GM19397 (cell line): ENCODE measurements around the gene CBLB.
"Not testable (repeated sequence)": the region's sequence is repeated elsewhere in the genome, so short reads cannot be mapped to it uniquely, and the experiment has no call there.

Source experiments
- ATAC-seq: cut with Tn5 transposase; IDR thresholded peaks from one replicate; pipeline ENCODE4 v1.9.1; 2021; ENCODE audit warnings: mild to moderate bottlenecking, moderate library complexity; ENCODE audit not compliant: unreplicated experiment

Gene CBLB

GRCh38 chr3:105823149-105823867 lies 45.5 kb downstream of the CBLB start:
- ATAC-seq = no peak

DNA sequence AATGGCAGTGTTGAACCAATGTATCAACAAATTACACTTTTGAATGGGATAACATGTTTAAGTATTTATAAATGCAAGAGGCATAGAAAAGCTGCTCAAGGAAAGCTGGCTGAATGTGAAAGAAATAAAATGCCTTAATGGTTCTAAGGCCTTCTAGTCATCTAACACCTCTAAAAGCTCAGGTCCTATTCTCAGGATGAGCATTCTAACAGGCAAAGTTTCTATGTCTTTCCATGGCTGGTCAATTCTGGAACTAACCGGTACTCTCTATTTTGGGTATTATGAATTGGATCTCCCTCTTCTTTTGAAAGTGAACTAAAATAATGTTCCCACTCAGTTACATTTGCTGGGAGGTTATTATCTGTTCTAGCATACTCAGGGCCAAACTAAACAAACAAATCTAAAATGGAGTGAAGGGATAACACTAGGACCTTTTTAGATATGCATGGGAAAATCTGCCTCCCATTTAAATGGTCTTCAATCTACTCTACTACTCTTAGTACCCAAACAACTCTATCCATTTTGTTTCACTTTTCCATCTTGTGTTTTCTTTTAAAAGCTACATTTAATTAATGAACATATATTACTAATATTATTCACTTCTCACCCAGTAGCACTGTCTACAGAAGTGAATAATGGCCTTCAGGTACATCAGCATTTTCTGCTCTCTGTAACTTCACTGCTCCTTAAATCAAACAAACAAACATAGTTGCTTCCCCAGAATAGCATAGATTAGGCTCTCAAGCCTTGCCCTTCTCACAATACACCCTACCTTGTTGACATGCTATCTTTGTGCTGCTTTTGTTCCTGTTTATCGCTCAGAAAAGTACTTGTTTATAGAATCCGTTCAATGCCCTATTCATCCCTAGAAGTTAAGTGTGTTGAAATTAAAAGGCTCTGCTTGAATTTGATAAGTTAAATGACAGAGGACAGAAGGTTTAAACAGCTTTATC lies 46.4 kb downstream of the CBLB start:
- no peak for ATAC-seq

DNA sequence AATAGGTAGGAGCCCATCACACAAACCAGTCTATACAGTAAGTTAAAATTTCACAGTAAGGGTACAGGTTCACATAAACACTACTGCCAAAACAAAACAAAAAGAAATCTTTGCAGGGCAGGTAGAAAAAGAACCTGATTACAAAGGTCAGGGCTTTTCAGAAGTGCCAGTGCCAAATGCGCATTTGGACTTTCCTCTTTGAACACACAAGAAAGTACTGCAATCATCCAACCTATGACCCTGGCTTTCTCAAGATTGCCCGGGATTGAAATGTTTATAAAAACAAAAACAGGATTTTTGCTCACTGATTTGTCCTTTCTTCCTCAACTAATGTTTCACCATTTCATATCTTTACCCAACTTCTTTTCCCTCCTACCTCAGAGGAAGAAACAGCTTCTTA lies 47.4 kb downstream of the CBLB start:
- ATAC-seq = no peak

- ATAC-seq = no peak
Measured at GRCh38 chr3:105816833-105817232, 52.0 kb downstream of the CBLB start.

DNA sequence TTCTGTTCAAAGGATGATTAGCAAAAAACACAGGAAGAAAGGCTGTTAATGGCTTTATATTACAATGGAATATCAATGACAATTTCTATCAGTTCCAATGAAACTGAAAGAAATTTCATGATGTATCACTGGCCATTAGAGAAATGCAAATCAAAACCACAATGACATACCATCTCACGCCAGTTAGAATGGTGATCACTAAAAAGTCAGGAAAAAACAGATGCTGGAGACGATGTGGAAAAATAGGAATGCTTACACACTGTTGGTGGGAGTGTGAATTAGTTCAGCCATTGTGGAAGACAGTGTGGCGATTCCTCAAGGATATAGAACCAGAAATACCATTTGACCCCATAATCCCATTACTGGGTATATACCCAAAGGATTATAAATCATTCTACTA lies 53.5 kb downstream of the CBLB start:
- not testable (repeated sequence) for ATAC-seq

DNA sequence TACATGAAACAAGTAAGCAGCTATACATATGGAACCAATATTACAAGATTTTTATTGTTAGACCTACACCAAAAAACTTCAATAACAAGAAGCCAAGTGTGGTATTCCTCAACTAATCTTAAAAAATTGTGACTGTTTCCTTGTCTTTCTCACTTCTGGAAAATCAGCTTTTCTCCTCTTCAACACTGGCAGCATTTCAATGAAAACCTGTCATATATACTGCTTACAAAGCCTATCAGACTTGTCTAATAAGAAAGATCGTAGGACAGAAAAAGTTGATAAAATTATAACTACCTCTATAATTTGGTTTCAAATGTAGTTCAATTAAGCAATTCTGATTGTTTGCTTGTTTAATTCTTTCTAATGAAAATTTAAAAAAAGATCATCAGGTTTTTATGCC lies 55.1 kb downstream of the CBLB start:
- no peak for ATAC-seq

DNA sequence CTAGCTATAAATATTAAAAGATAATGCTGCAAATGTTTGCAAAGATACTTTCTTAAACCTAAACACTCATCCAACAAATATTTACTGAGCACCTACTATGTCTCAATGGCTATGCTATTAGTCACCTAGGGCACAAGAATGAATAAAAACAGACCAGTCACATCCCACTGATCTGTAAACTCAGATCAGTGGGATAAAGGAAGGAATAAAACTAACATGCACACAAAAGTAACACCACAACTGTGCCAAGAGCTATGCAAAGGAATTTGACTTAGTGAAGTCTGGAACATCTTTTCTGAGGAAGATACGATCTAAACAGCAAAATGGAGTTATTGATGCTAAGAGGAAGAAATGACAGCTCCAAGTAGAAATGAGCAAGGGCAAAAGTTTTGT lies 56.6 kb downstream of the CBLB start:
- ATAC-seq = no peak

DNA sequence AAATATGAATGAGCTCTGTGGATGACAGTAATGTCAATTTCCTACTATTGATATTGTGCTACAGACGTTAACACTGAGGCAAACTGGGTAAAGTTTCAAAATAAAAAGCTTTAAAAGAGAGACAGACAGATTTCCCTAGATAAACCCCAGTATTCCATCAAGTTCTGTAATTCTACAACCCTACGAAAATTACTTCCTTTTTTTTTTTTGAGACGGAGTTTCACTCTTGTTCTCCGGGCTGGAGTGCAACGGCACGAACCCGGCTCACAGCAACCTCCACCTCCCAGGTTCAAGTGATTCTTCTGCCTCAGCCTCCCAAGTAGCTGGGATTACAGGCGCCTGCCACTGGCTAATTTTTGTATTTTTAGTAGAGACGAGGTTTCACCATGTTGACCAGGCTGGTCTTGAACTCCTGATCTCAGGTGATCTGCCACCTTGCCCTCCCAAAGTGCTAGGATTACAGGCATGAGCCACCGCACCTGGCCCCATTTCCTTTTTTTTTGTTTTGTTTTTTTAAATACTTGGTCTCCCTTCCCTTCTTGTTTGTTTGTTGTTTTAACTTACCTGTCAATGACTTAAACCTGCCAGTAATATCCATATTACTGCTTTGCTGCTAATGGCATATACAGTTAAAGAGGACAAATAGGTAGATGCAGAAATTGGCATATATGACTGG lies 57.2 kb downstream of the CBLB start:
- ATAC-seq = no peak

- no peak for ATAC-seq
Measured at GRCh38 chr3:105809208-105809888, 59.5 kb downstream of the CBLB start.

DNA sequence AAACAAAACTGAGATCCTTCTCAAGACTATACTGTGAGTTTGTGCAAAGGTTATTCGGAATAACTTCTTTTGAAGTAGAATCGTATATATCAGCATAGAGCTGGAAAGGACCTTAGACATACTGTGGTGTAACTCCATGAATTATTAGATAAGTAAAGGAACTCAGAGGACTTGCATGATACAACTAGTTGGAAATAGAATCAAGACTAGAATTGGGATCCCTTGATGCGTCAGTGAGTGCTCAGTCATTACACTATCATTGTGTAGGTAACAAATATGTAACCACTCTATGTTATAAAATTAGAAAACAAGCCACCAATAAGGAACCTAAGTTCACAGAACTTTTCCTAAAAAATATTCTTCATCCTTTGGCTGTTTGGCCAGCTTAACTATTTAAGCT lies 61.1 kb downstream of the CBLB start:
- ATAC-seq = no peak

- ATAC-seq = no peak
Measured at GRCh38 chr3:105807146-105807545, 61.7 kb downstream of the CBLB start.

GRCh38 chr3:105806359-105806758 lies 62.5 kb downstream of the CBLB start:
- no peak for ATAC-seq

- ATAC-seq = no peak
Measured at GRCh38 chr3:105805404-105805803, 63.4 kb downstream of the CBLB start.

DNA sequence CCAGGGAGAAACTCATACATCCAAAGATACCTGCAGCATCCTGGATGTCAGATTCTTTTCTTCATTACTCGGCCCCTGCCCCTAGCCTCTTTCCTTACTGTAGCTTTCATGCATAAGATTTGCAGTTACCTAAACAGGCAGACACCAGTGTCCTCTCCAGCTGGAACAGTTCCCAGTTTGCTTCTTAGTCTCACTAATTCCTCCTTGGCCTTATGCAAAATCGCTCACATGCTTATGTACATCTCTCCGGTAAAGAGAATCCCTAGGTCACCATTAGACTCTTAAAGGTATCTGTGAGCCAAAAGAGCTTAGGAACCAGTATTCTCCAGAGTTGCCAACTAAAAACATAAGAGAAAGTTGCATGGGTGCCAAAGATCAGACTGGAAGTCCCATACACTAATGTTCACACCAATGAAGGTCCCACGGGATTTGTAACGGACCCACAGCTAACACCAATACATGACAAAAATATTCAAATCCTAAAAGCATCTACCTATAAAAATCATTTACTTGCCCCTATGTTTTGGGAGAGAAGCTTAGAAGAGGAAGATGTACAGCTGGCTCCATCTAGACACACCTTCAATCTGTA lies 66.6 kb downstream of the CBLB start:
- ATAC-seq = no peak

DNA sequence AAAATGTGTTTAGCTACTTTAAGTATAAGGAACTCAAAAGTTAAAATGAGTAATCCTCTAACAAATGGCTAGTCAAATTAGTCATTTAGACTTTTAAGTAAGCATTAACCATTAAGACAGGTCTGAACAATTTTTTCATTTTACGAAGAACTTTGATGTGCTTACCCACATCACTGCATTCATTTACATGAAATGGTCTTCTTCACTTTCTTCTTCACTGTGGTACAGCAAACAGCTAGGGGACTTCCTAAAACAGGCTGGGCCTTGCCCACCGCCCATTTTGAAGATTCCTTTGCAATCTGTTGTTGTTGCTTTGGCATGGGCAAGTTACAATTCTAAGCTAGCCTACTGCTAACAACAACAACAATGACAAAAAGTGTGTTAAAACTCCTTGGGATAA lies 67.4 kb downstream of the CBLB start:
- ATAC-seq = no peak

- ATAC-seq = no peak
Measured at GRCh38 chr3:105800320-105800719, 68.5 kb downstream of the CBLB start.

- ATAC-seq = no peak
Measured at GRCh38 chr3:105799286-105799685, 69.5 kb downstream of the CBLB start.

GRCh38 chr3:105798381-105798934 lies 70.4 kb downstream of the CBLB start:
- ATAC-seq = peak; percentile 84

DNA sequence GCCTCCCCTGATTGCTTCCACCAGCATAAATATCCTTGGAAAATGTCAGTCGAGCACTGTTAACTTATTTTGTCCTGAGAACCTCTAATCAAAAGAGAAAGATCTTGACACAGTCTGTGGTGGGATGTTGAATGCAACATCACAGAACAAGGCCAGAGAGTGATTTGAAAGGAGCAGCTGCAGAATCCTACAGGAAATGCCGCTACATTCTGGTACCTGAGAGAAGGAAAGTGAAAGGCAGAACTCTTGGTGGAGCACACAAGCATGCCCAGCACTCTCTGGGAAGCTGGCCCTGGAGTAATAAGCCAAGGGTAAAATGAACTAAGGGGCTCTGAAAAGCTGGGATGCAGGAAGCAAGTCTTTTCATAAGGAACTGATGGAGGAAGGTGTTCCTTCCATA lies 75.8 kb downstream of the CBLB start:
- no peak for ATAC-seq
